Measurements from ENCODE around the gene HELZ2.

DNA sequence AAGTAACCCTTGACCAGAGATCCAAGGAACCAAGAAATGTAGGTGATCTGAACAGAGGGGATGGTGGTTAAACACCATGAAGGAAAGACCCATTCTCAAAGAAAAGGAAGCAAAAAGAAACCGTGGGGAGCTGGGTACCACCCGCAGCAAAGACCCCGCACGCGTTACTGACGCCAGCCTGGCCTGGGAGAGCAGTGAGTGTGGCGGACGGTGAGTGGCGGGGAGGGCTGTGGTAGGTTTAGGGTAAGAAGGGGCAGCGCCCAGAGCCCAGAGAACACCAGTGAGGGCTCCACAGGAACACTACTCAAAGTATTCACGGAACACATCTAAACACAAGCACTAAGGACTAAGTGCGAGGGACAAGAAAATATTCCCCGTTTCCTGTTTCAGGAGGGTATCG lies 48.7 kb upstream of the HELZ2 start:
- TF ChIP-seq SUZ12 (IDR thresholded peaks at IDR 0.05) (no peak), FOXM1 (IDR thresholded peaks at IDR 0.05; ENCODE audit: borderline replicate concordance) (no peak), BHLHE40 (IDR thresholded peaks at IDR 0.05; ENCODE audit: borderline replicate concordance) (no peak), SP1 (IDR thresholded peaks at IDR 0.05) (no peak), ARNT (IDR thresholded peaks at IDR 0.05) (no peak), ELF4 (IDR thresholded peaks at IDR 0.05) (no peak), L3MBTL2 (conservative IDR thresholded peaks at IDR 0.05) (no peak), LEF1 (IDR thresholded peaks at IDR 0.05; ENCODE audit: borderline replicate concordance) (no peak), CTBP1 (IDR thresholded peaks at IDR 0.05; ENCODE audit: borderline replicate concordance) (no peak), FOXA1 (IDR thresholded peaks at IDR 0.05) (no peak), TARDBP (IDR thresholded peaks at IDR 0.05) (no peak), FOXK2 (IDR thresholded peaks at IDR 0.05) (no peak)
